Measurements from ENCODE around the gene TPK1. TPM values are rescaled to one million over a fixed set of nuclear protein-coding genes. Genes with fewer than 3 reads are reported as not detected.

Gene TPK1
- total RNA-seq, 8 experiments from 2014 or later, result 3.9 to 18.0 (median 8.4) TPM

GRCh38 chr7:144671429-144671828, 164.4 kb downstream of the TPK1 start:
- in situ Hi-C loops (cut with MboI; ENCODE audit: low pct_unique_long_range_greater_than_20kb in 2 of 9, low sequenced_read_pairs in 9 of 9, unreplicated experiment in 9 of 9), result no loop called here
- WGBS, 10 experiments, result 45 to 100% (median 90%) methylated on average over 1 to 4 of the region's 4 CpGs
- Histone ChIP-seq H3K4me3 (no peak overlapping the region), H3K4me1 (replicated peaks in 1 of 2) (peaks cover 0 to under 1% of the 10 kb centered on the region in 2 donors), H3K27ac (no peak overlapping the region)
- no peak for ATAC-seq (replicated peaks in 6 of 8)

DNA sequence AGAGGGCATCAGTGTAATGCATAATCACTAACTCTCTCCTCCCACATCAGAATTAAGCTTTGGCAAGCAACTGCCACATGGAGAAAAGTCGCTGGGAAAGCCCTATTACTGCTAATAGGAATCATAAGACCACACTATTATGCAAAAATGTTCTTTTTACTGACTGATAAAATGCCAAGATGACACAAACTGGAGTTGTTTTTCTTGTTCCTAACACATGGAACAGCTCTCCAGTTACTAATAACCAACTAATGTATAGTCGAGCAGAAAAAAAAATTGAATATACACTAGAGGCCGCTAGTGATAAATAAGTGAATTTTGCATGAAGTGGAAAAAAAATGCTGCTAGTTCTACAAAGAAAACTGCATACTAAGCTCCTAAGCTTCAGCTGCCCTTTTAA, 165.6 kb downstream of the TPK1 start:
- H3K4me1 ChIP-seq (replicated peaks in 1 of 2), result peaks cover 0 to 7% of the 10 kb centered on the region in 2 donors
- no peak overlapping the region for H3K4me3 ChIP-seq
- ATAC-seq (replicated peaks in 6 of 8), result peak in 6 of 8 experiments; percentile 32 to 78 (median 60)
- in situ Hi-C loops (cut with MboI; ENCODE audit: low pct_unique_long_range_greater_than_20kb in 2 of 9, low sequenced_read_pairs in 9 of 9, unreplicated experiment in 9 of 9), result no loop called here
- no peak overlapping the region for H3K27ac ChIP-seq
- WGBS, 10 experiments, result 0 to 71% (median 27%) methylated on average over 1 to 3 of the region's 3 CpGs

GRCh38 chr7:144668503-144668902, 167.3 kb downstream of the TPK1 start:
- ATAC-seq (replicated peaks in 6 of 8), result no peak
- H3K4me1 ChIP-seq (replicated peaks in 1 of 2), result peaks cover 0 to 7% of the 10 kb centered on the region in 2 donors
- in situ Hi-C loops (cut with MboI; ENCODE audit: low pct_unique_long_range_greater_than_20kb in 2 of 9, low sequenced_read_pairs in 9 of 9, unreplicated experiment in 9 of 9), result no loop called here
- no peak overlapping the region for H3K27ac ChIP-seq
- H3K4me3 ChIP-seq, result no peak overlapping the region
- 0 to 100% (median 89%) methylated on average over 1 of the region's 1 CpG; no CpG with 5 or more reads in 1 of the 10 experiments for WGBS, 10 experiments

DNA sequence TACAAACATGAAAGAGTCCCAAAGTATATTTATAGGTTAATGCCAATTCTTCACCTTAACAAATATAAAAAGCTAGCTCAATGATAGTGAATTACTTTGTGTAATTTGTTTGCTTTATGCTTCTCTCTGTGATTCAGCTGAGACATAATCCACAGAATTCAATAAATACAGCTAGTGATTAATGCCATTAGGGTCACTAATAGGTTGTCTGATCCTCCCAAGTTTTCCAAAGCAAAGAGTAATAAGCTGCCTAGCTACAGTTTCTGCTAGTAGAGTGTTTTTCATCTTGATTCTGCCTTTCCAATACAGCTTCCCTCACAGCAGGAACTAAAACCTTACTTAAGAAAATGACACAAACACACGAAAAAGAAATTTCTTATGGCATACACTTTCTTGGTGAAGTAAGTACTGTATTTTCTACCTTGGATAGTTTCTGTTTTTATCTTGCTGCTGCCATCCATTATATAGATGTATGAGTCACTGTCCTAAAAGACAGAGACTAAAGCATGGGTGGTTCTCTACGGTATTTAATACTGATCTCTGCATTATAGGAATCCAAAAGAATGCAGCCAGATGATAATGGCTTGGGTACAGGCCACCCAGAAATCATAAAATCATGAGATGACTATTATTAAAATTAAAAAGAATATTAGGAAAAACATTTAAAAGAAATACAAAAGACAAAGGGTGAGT, 170.0 kb downstream of the TPK1 start:
- peaks cover 0 to 7% of the 10 kb centered on the region in 2 donors for H3K4me1 ChIP-seq (replicated peaks in 1 of 2)
- in situ Hi-C loops (cut with MboI; ENCODE audit: low pct_unique_long_range_greater_than_20kb in 2 of 9, low sequenced_read_pairs in 9 of 9, unreplicated experiment in 9 of 9), result no loop called here
- H3K4me3 ChIP-seq, result no peak overlapping the region
- H3K27ac ChIP-seq, result no peak overlapping the region
- ATAC-seq (replicated peaks in 6 of 8), result peak in 6 of 8 experiments; percentile 24 to 74 (median 52)
- WGBS, 10 experiments, result 0 to 66% (median 43%) methylated on average over 2 of the region's 2 CpGs; no CpG with 5 or more reads in 1 of the 10 experiments

GRCh38 chr7:144659211-144659610, 176.6 kb downstream of the TPK1 start:
- no peak for ATAC-seq (replicated peaks in 6 of 8)
- Histone ChIP-seq H3K27ac (no peak overlapping the region), H3K4me3 (no peak overlapping the region), H3K4me1 (replicated peaks in 1 of 2) (no peaks in the 10 kb centered on the region)
- in situ Hi-C loops (cut with MboI; ENCODE audit: low pct_unique_long_range_greater_than_20kb in 2 of 9, low sequenced_read_pairs in 9 of 9, unreplicated experiment in 9 of 9), result no loop called here
- WGBS, 10 experiments, result 60 to 100% (median 88%) methylated on average over 1 to 8 of the region's 9 CpGs; no CpG with 5 or more reads in 5 of the 10 experiments

DNA sequence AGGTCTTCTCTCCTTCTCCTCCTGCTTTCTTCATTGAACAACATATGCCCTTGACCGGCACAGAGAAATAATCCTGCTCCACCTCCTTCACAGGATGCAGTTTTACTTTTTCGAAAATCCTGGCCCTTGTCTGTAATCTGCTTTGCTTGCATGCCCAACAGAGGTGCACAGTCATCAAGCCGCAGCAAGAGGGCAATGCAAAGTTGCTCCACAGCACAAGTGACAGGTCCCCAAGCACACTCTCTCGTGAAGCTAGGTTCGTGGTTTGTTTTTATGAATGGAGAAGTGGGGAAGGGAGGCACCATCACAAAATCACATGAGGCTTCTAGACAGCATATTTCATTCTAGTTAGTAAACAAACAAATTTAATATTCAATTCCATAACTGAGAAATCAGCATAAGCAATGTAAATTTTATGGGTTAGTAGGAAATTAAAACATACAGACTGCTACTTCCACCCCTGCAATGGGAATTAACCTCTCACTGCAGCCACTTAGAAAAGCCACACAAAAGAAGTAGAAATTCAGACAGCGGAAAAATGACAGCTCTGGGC, 178.8 kb downstream of the TPK1 start:
- no peak overlapping the region for H3K4me3 ChIP-seq
- ATAC-seq (replicated peaks in 6 of 8), result peak in 6 of 8 experiments; percentile 25 to 93 (median 64)
- in situ Hi-C loops (cut with MboI; ENCODE audit: low pct_unique_long_range_greater_than_20kb in 2 of 9, low sequenced_read_pairs in 9 of 9, unreplicated experiment in 9 of 9), result no loop called here
- H3K4me1 ChIP-seq (replicated peaks in 1 of 2), result no peaks in the 10 kb centered on the region
- WGBS, 10 experiments, result 0 to 78% (median 63%) methylated on average over 1 to 5 of the region's 6 CpGs; no CpG with 5 or more reads in 1 of the 10 experiments
- no peak overlapping the region for H3K27ac ChIP-seq

GRCh38 chr7:144653449-144653848, 182.4 kb downstream of the TPK1 start:
- no peak overlapping the region for H3K4me3 ChIP-seq
- no peak overlapping the region for H3K27ac ChIP-seq
- H3K4me1 ChIP-seq (replicated peaks in 1 of 2), result no peaks in the 10 kb centered on the region
- in situ Hi-C loops (cut with MboI; ENCODE audit: low pct_unique_long_range_greater_than_20kb in 2 of 9, low sequenced_read_pairs in 9 of 9, unreplicated experiment in 9 of 9), result no loop called here
- no peak for ATAC-seq (replicated peaks in 6 of 8)
- 13 to 100% (median 63%) methylated on average over 2 to 4 of the region's 5 CpGs for WGBS, 10 experiments

DNA sequence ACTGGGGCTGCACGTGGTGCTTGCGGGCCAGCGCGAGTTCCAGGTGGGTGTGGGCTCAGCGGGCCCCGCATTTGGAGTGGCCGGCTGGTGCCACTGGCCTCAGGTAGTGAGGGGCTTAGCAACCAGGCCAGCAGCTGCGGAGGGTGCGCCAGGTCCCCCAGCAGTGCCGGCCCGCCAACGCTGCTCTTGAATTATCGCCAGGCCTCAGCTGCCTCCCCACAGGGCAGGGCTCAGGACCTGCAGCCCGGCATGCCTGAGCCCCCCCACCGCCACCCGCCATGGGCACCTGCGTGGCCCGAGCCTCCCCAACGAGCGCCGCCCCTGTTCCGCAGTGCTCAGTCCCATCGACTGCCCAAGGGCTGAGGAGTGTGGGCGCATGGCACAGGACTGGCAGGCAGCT, 185.4 kb downstream of the TPK1 start:
- H3K27ac ChIP-seq, result no peak overlapping the region
- WGBS, 10 experiments, result 80 to 100% methylated on average over 3 of the region's 24 CpGs; no CpG with 5 or more reads in 8 of the 10 experiments
- in situ Hi-C loops (cut with MboI; ENCODE audit: low pct_unique_long_range_greater_than_20kb in 2 of 9, low sequenced_read_pairs in 9 of 9, unreplicated experiment in 9 of 9), result no loop called here
- no peak for ATAC-seq (replicated peaks in 6 of 8)
- no peak overlapping the region for H3K4me3 ChIP-seq
- H3K4me1 ChIP-seq (replicated peaks in 1 of 2), result no peaks in the 10 kb centered on the region

GRCh38 chr7:144649120-144649519, 186.7 kb downstream of the TPK1 start:
- in situ Hi-C loops (cut with MboI; ENCODE audit: low pct_unique_long_range_greater_than_20kb in 2 of 9, low sequenced_read_pairs in 9 of 9, unreplicated experiment in 9 of 9), result no loop called here
- no peak overlapping the region for H3K27ac ChIP-seq
- H3K4me1 ChIP-seq (replicated peaks in 1 of 2), result no peaks in the 10 kb centered on the region
- ATAC-seq (replicated peaks in 6 of 8), result no peak
- WGBS, 10 experiments, result 0 to 84% (median 33%) methylated on average over 1 to 2 of the region's 2 CpGs
- no peak overlapping the region for H3K4me3 ChIP-seq

- Histone ChIP-seq H3K4me1 (replicated peaks in 1 of 2) (no peaks in the 10 kb centered on the region), H3K27ac (no peak overlapping the region), H3K4me3 (no peak overlapping the region)
- WGBS, 10 experiments, result 0 to 81% (median 61%) methylated on average over 1 to 4 of the region's 4 CpGs; no CpG with 5 or more reads in 2 of the 10 experiments
- in situ Hi-C loops (cut with MboI; ENCODE audit: low pct_unique_long_range_greater_than_20kb in 2 of 9, low sequenced_read_pairs in 9 of 9, unreplicated experiment in 9 of 9), result no loop called here
- ATAC-seq (replicated peaks in 6 of 8), result peak in 1 of 8 experiments; percentile 36
Observed at GRCh38 chr7:144641389-144642044, 194.3 kb downstream of the TPK1 start.

- peak in 1 of 8 experiments; percentile 13 for ATAC-seq (replicated peaks in 6 of 8)
- in situ Hi-C loops (cut with MboI; ENCODE audit: low pct_unique_long_range_greater_than_20kb in 2 of 9, low sequenced_read_pairs in 9 of 9, unreplicated experiment in 9 of 9), result no loop called here
- Histone ChIP-seq H3K4me3 (no peak overlapping the region), H3K4me1 (replicated peaks in 1 of 2) (no peaks in the 10 kb centered on the region), H3K27ac (no peak overlapping the region)
- 20 to 100% (median 80%) methylated on average over 1 to 2 of the region's 2 CpGs; no CpG with 5 or more reads in 3 of the 10 experiments for WGBS, 10 experiments
Observed at GRCh38 chr7:144632724-144633123, 203.1 kb downstream of the TPK1 start.

- no peak overlapping the region for H3K27ac ChIP-seq
- no peak for ATAC-seq (replicated peaks in 6 of 8)
- no peak overlapping the region for H3K4me3 ChIP-seq
- H3K4me1 ChIP-seq (replicated peaks in 1 of 2), result no peaks in the 10 kb centered on the region
- in situ Hi-C loops (cut with MboI; ENCODE audit: low pct_unique_long_range_greater_than_20kb in 2 of 9, low sequenced_read_pairs in 9 of 9, unreplicated experiment in 9 of 9), result no loop called here
Observed at GRCh38 chr7:144629598-144629997, 206.3 kb downstream of the TPK1 start.

DNA sequence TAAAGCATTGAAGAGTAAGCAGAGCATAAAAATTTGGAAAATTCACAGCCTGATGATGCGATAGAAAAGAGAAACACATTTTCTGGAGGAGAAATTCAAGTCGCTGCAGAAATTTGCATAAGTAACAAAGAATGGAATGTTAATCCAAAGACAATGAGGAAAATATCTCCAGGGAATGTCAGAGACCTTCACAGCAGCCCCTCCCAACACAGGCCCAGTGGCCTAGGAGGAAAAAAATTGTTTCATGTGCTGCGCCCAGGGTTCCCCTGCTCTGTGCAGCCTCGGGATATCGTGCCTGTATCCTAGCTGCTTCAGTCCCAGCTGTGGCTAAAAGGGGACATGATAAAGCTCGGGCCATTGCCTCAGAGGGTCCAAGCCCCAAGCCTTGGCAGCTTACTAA, 206.8 kb downstream of the TPK1 start:
- in situ Hi-C loops (cut with MboI; ENCODE audit: low pct_unique_long_range_greater_than_20kb in 2 of 9, low sequenced_read_pairs in 9 of 9, unreplicated experiment in 9 of 9), result no loop called here
- Histone ChIP-seq H3K4me1 (replicated peaks in 1 of 2) (no peaks in the 10 kb centered on the region), H3K27ac (no peak overlapping the region), H3K4me3 (no peak overlapping the region)
- 40 to 86% (median 71%) methylated on average over 1 to 6 of the region's 6 CpGs; no CpG with 5 or more reads in 1 of the 10 experiments for WGBS, 10 experiments
- peak in 2 of 8 experiments; percentile 22 to 74 for ATAC-seq (replicated peaks in 6 of 8)
